SK-N-MC (cell line): ENCODE measurements around the gene TSPAN13.

Experiments
- DNase-seq: peaks from one replicate; pipeline ENCODE4 v3.0.0-alpha.2; 2011; ENCODE audit warnings: low read depth, low spot score
- H3K27ac ChIP-seq: fragments of 200-600 bp; sonication (generic); 2 replicates; pipeline ENCODE4 v1.5.1; 2016; ENCODE audit warnings: mixed run types
- H3K36me3 ChIP-seq: fragments of 200-600 bp; sonication (generic); 2 replicates; pipeline ENCODE4 v1.6.1; 2017; ENCODE audit warnings: antibody characterized with exemption, low read length, mixed read lengths; ENCODE audit not compliant: insufficient read depth
- H3K4me3 ChIP-seq: fragments of 200-600 bp; sonication (generic); 2 replicates; pipeline ENCODE4 v1.5.1; 2016
- H3K9ac ChIP-seq: fragments of 200-600 bp; sonication (generic); 2 replicates; pipeline ENCODE4 v1.8.0; 2017; ENCODE audit warnings: mixed run types, mixed read lengths; ENCODE audit not compliant: insufficient read length
- H3K9me3 ChIP-seq: fragments of 200-600 bp; sonication (generic); 2 replicates; pipeline ENCODE4 v1.6.1; 2017; ENCODE audit warnings: low read depth, mild to moderate bottlenecking, antibody characterized with exemption, low read length, moderate library complexity, mixed read lengths
- EZH2 ChIP-seq: fragments of 200-600 bp; sonication (generic); IDR thresholded peaks from one replicate; pipeline ENCODE4 v1.6.1; 2017; ENCODE audit warnings: antibody characterized with exemption
- FOXP2 ChIP-seq: optimal IDR thresholded peaks from 2 replicates; pipeline ENCODE3; 2011; ENCODE audit warnings: mild to moderate bottlenecking, moderate library complexity; ENCODE audit not compliant: insufficient read depth; ENCODE audit errors: extremely low read length, control extremely low read depth
- POLR2AphosphoS5 ChIP-seq: IDR thresholded peaks from 2 replicates; pipeline ENCODE4 v1.6.1; 2012; ENCODE audit warnings: mild to moderate bottlenecking, low read depth, low read length, borderline replicate concordance

TSPAN13 gene

DNA sequence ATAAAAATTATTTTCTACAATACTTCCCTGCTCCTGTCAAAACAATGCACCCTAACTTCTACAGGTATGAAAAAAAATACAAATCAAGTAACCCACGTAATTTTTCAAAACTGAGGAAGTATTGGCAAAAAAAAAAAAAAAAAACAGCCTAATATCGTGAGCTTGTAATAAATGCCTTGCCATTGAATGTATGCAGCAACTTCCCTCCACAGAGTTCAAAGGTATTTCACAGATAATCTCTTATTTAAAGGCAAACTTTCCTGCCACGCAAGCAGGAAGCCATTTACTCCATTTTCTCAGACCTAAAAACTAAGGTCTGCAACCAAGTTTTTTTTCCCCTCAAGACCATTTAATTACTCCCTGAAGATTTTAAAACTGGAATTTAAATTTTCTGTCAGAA, 51.9 kb downstream of the TSPAN13 start:
- Histone ChIP-seq H3K4me3 (no peak overlapping the region), H3K27ac (no peak overlapping the region)

GRCh38 chr7:16810112-16810511, 56.6 kb downstream of the TSPAN13 start:
- Histone ChIP-seq H3K36me3 (no peaks in the 10 kb centered on the region), H3K4me3 (no peak overlapping the region), H3K9me3 (no peaks in the 10 kb centered on the region), H3K9ac (no peak overlapping the region), H3K27ac (no peak overlapping the region)
- DNase-seq: no peak
- TF ChIP-seq FOXP2: no peak

More for the DNA sequence above, 51.9 kb downstream of the TSPAN13 start:
- DNase-seq: no peak
- no peaks in the 10 kb centered on the region for H3K9me3 ChIP-seq
- no peaks in the 10 kb centered on the region for H3K36me3 ChIP-seq
- H3K9ac ChIP-seq: no peak overlapping the region
- TF ChIP-seq EZH2: no peak
- TF ChIP-seq FOXP2: no peak

DNA sequence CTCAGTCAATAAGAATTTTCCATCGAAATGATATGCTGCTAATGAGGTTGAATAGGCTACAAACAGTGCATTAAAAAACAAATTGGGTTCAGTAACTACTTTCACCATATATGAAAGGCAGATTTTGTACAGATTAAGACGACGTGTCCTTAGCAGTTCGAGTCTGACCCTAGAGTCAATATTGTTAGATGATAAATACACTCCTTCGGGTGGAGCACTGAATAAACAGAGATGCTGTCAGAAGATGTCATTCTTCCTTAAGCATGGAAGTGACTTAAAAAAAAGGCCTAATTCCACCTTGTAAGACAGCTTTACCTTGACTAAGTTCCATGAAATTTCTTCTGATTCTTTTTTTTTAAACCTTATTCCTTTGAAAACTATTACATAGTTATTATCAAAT, 57.0 kb downstream of the TSPAN13 start:
- H3K36me3 ChIP-seq: no peaks in the 10 kb centered on the region
- DNase-seq: no peak
- no peak overlapping the region for H3K9ac ChIP-seq
- no peaks in the 10 kb centered on the region for H3K9me3 ChIP-seq
- H3K27ac ChIP-seq: no peak overlapping the region
- TF ChIP-seq POLR2AphosphoS5: no peak
- H3K4me3 ChIP-seq: no peak overlapping the region

GRCh38 chr7:16811551-16811950, 58.0 kb downstream of the TSPAN13 start:
- no peak for TF ChIP-seq EZH2
- no peak for TF ChIP-seq POLR2AphosphoS5
- TF ChIP-seq FOXP2: no peak
- no peak overlapping the region for H3K9ac ChIP-seq
- H3K4me3 ChIP-seq: no peak overlapping the region
- DNase-seq: no peak
- no peaks in the 10 kb centered on the region for H3K9me3 ChIP-seq
- H3K36me3 ChIP-seq: no peaks in the 10 kb centered on the region
- peak overlapping the region; percentile 5; the same call in 1 of the 2 replicates for H3K27ac ChIP-seq

- no peaks in the 10 kb centered on the region for H3K36me3 ChIP-seq
- no peaks in the 10 kb centered on the region for H3K9me3 ChIP-seq
- peak overlapping the region; percentile 52 for H3K9ac ChIP-seq
- DNase-seq: no peak
- H3K4me3 ChIP-seq: peak overlapping the region; percentile 49
- peak overlapping the region; percentile 72 for H3K27ac ChIP-seq
- TF ChIP-seq FOXP2 (no peak), POLR2AphosphoS5 (no peak), EZH2 (no peak)
These were observed 59.1 kb downstream of the TSPAN13 start for GRCh38 chr7:16812542-16813231.

DNA sequence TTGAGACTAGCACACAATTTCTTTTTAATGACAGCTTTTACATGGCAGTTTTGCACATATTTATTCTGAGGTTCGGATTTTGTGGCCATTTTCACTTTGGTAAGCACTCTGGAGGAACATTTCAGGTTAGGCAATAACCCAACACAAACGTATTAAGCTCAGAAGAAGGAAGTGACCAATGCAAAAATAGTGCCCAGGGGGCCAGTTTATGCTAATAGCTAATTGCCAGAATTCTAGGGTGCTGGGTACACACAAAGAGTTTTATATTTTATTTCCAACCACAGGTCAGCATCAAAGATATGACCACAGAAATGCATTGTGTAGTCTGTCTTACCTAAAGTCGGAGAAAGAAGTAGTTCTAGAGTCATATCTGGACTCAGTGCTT, 59.7 kb downstream of the TSPAN13 start:
- TF ChIP-seq FOXP2: no peak
- TF ChIP-seq POLR2AphosphoS5: no peak
- TF ChIP-seq EZH2: no peak
- H3K9me3 ChIP-seq: no peaks in the 10 kb centered on the region
- no peak overlapping the region for H3K27ac ChIP-seq
- H3K9ac ChIP-seq: no peak overlapping the region
- no peak overlapping the region for H3K4me3 ChIP-seq
- DNase-seq: no peak
- H3K36me3 ChIP-seq: no peaks in the 10 kb centered on the region

GRCh38 chr7:16815001-16815400, 61.4 kb downstream of the TSPAN13 start:
- no peak for TF ChIP-seq EZH2
- no peak for TF ChIP-seq POLR2AphosphoS5
- no peak for TF ChIP-seq FOXP2
- H3K9ac ChIP-seq: no peak overlapping the region
- no peak overlapping the region for H3K4me3 ChIP-seq
- no peak for DNase-seq
- no peaks in the 10 kb centered on the region for H3K9me3 ChIP-seq
- H3K36me3 ChIP-seq: no peaks in the 10 kb centered on the region
- H3K27ac ChIP-seq: no peak overlapping the region

- no peaks in the 10 kb centered on the region for H3K36me3 ChIP-seq
- TF ChIP-seq EZH2: no peak
- TF ChIP-seq FOXP2: no peak
- TF ChIP-seq POLR2AphosphoS5: no peak
These were observed 63.3 kb downstream of the TSPAN13 start for GRCh38 chr7:16816824-16817223.

DNA sequence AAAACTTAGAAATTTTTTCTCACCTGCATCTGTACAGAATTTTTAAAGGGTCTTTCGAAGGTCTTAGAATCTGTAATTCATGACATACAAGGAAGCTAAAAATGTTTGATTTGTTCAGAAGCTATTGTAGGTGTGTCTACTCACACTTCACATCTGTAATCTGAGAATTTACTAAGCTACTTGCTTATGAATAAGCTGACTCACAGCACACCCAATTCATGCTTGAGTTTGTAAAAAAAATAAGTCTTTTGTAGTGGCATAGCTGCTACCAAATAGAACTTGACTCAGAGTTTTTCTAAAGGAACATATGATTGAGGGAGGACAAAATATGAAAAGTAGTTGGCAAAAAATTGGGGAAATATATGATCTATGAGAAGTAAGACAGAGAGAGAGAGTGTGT, 64.0 kb downstream of the TSPAN13 start:
- no peak for DNase-seq

More at GRCh38 chr7:16816824-16817223, 63.3 kb downstream of the TSPAN13 start:
- DNase-seq: no peak
- no peaks in the 10 kb centered on the region for H3K9me3 ChIP-seq
- H3K4me3 ChIP-seq: no peak overlapping the region
- no peak overlapping the region for H3K9ac ChIP-seq
- H3K27ac ChIP-seq: no peak overlapping the region

GRCh38 chr7:16818732-16819131, 65.2 kb downstream of the TSPAN13 start:
- Histone ChIP-seq H3K36me3 (no peaks in the 10 kb centered on the region), H3K27ac (no peak overlapping the region), H3K9me3 (no peaks in the 10 kb centered on the region), H3K4me3 (no peak overlapping the region), H3K9ac (no peak overlapping the region)
- DNase-seq: no peak
- TF ChIP-seq EZH2 (no peak), POLR2AphosphoS5 (no peak), FOXP2 (no peak)

More for the DNA sequence above, 64.0 kb downstream of the TSPAN13 start:
- H3K36me3 ChIP-seq: no peaks in the 10 kb centered on the region
- 0 out of 2 replicates have a peak overlapping the region, but pooled peaks have one; percentile 54 for H3K27ac ChIP-seq
- no peaks in the 10 kb centered on the region for H3K9me3 ChIP-seq
- TF ChIP-seq FOXP2 (no peak), POLR2AphosphoS5 (no peak), EZH2 (no peak)
- H3K9ac ChIP-seq: no peak overlapping the region
- H3K4me3 ChIP-seq: no peak overlapping the region
